ENCODE measurements around the gene LDLRAD2. TPM values are rescaled to one million over a fixed set of nuclear protein-coding genes. Genes with fewer than 3 reads are reported as not detected.

LDLRAD2 gene
- total and polyA plus RNA-seq, 10 of the 15 experiments (the other 5 are each of a cell fraction or from before 2014, with no cell fraction given): 0.04 to 0.23 (median 0.11) TPM; not detected in 7

GRCh38 chr1:21865609-21865942 is 53.5 kb downstream of the LDLRAD2 start (continued):
- TF ChIP-seq ETV6 (conservative IDR thresholded peaks at IDR 0.05 in 1 of 2, IDR thresholded peaks at IDR 0.05 in 1 of 2; ENCODE audit: borderline replicate concordance in 1 of 2, low read depth in 1 of 2): no peak
- TF ChIP-seq GATAD2B (conservative IDR thresholded peaks at IDR 0.05; ENCODE audit: low read depth): no peak
- TF ChIP-seq, protein P1, sequence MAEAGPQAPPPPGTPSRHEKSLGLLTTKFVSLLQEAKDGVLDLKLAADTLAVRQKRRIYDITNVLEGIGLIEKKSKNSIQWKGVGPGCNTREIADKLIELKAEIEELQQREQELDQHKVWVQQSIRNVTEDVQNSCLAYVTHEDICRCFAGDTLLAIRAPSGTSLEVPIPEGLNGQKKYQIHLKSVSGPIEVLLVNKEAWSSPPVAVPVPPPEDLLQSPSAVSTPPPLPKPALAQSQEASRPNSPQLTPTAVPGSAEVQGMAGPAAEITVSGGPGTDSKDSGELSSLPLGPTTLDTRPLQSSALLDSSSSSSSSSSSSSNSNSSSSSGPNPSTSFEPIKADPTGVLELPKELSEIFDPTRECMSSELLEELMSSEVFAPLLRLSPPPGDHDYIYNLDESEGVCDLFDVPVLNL (IDR thresholded peaks at IDR 0.05; ENCODE audit: low read depth, low read length): no peak

GRCh38 chr1:21865943-21866706 is 54.1 kb downstream of the LDLRAD2 start:
- no TSS peak for BruUV-seq (replicated peaks)
- Histone ChIP-seq H3K4me1 (ENCODE audit: control insufficient read depth, insufficient read depth, low read length) (peaks cover 26% of the 10 kb centered on the region), H3K79me2 (ENCODE audit: control insufficient read depth, insufficient read depth, low read length) (no peaks in the 10 kb centered on the region), H3K27ac (ENCODE audit: control insufficient read depth, insufficient read depth) (peak overlapping the region; percentile 76), H2AFZ (ENCODE audit: control insufficient read depth, low read depth, low read length) (peak overlapping the region; percentile 85), H3K4me2 (ENCODE audit: control insufficient read depth, insufficient read depth) (peak overlapping the region; percentile 61), H3K36me3 (ENCODE audit: control insufficient read depth in 2 of 2, insufficient read depth in 2 of 2, low read length in 1 of 2) (no peaks in the 10 kb centered on the region), H4K20me1 (ENCODE audit: control insufficient read depth, insufficient read depth) (no peaks in the 10 kb centered on the region), H3K27me3 (replicated peaks in 1 of 2; ENCODE audit: control insufficient read depth in 2 of 2, insufficient read depth in 2 of 2, low read length in 1 of 2) (no peaks in the 10 kb centered on the region), H3K4me3 (no peak overlapping the region; the same call in 1 of the 2 replicates), H3K9ac (ENCODE audit: control insufficient read depth, insufficient read depth, low read length) (peak overlapping the region; percentile 22; the same call in 1 of the 2 replicates), H3K9me3 (replicated peaks; ENCODE audit: control insufficient read depth, insufficient read depth, low read length) (no peaks in the 10 kb centered on the region; the same call in 2 of the 3 replicates)
- ChIA-PET CTCF (interaction anchor here (0.6 to 2.1 kb wide), 5 partner anchors 8 to 221 kb away, joined by 3 to 11 read pairs (median 3); no protein-coding TSS in a partner anchor), POLR2A (interaction anchor here (0.6 to 0.8 kb wide), 2 partner anchors 13 to 84 kb away, joined by 3 read pairs; no protein-coding TSS in a partner anchor), SMC1A (ENCODE audit: uncharacterized antibody, unreplicated experiment) (interaction anchor here (0.6 to 1.5 kb wide), 6 partner anchors 14 to 159 kb away, joined by 3 to 4 read pairs (median 3); partner anchors contain the start of gene USP48), RAD21 (ENCODE audit: unreplicated experiment) (interaction anchor here (1.0 to 1.2 kb wide), 2 partner anchors 16 to 44 kb away, joined by 3 to 5 read pairs; no protein-coding TSS in a partner anchor)
- FAIRE-seq (peak; percentile 96), ATAC-seq (peak; percentile 92), DNase-seq (ENCODE audit: low read depth, low spot score) (peak; percentile 64)
- intact Hi-C loops (cut with micrococcal nuclease; ENCODE audit: unreplicated experiment) (loop anchor here (5.0 kb wide), 1 partner anchor 74 kb away; no protein-coding TSS in a partner anchor), in situ Hi-C loops (cut with MboI) (no loop called here)
- WGBS (ENCODE audit: insufficient coverage, insufficient replicate concordance, low lambda C conversion rate, missing lambda C conversion rate): 19% methylated on average over 11 of the region's 11 CpGs
- TF ChIP-seq FOXK2 (IDR thresholded peaks at IDR 0.05) (no peak), RB1 (IDR thresholded peaks at IDR 0.05; ENCODE audit: borderline replicate concordance) (no peak), ZBTB40 (IDR thresholded peaks at IDR 0.05; ENCODE audit: borderline replicate concordance) (no peak), CHD4 (IDR thresholded peaks at IDR 0.05) (no peak), RAD51 (IDR thresholded peaks at IDR 0.05) (peak; percentile 49; the same call in 1 of the 2 replicates), LARP7 (IDR thresholded peaks at IDR 0.05) (no peak), POLR2A (IDR thresholded peaks at IDR 0.05; ENCODE audit: low read depth, low read length) (no peak), SIN3A (IDR thresholded peaks at IDR 0.05; ENCODE audit: low read depth, low read length) (no peak), MEF2A (IDR thresholded peaks at IDR 0.05; ENCODE audit: insufficient read depth, low read depth, low read length) (no peak), USF1 (IDR thresholded peaks at IDR 0.05; ENCODE audit: borderline replicate concordance, extremely low read length, insufficient read depth, low read depth, low read length) (no peak), PAX8 (IDR thresholded peaks at IDR 0.05) (no peak)

Data from GM12878 (cell line).